Ishikawa (cell line): ENCODE measurements around the gene ARHGEF3.

Experiments used
- CEBPB ChIP-seq: IDR thresholded peaks from 2 replicates; pipeline ENCODE4 v1.6.1; 2012
- CREB1 ChIP-seq: IDR thresholded peaks from 2 replicates; pipeline ENCODE4 v1.6.1; 2012; ENCODE audit warnings: low read depth
- EGR1 ChIP-seq: IDR thresholded peaks from 2 replicates; pipeline ENCODE4 v1.6.1; 2012
- EP300 ChIP-seq: IDR thresholded peaks from 2 replicates; pipeline ENCODE4 v1.6.1; 2012; ENCODE audit warnings: borderline replicate concordance
- FOXM1 ChIP-seq: IDR thresholded peaks from 2 replicates; pipeline ENCODE4 v1.6.1; 2012; ENCODE audit warnings: low read depth, borderline replicate concordance
- NFIC ChIP-seq: IDR thresholded peaks from 2 replicates; pipeline ENCODE4 v1.6.1; 2012
- RAD21 ChIP-seq: IDR thresholded peaks from 2 replicates; pipeline ENCODE4 v1.6.1; 2012; ENCODE audit warnings: low read depth
- TAF1 ChIP-seq: IDR thresholded peaks from 2 replicates; pipeline ENCODE4 v1.6.1; 2012; ENCODE audit warnings: low read depth, mild to moderate bottlenecking
- TCF12 ChIP-seq: IDR thresholded peaks from 2 replicates; pipeline ENCODE4 v1.6.1; 2012; ENCODE audit warnings: low read depth
- TEAD4 ChIP-seq: IDR thresholded peaks from 2 replicates; pipeline ENCODE4 v1.6.1; 2012
- YY1 ChIP-seq: IDR thresholded peaks from 2 replicates; pipeline ENCODE4 v1.6.1; 2012; ENCODE audit warnings: low read depth
- ZBTB7A ChIP-seq: IDR thresholded peaks from 2 replicates; pipeline ENCODE4 v1.6.1; 2012; ENCODE audit warnings: low read depth
- TF ChIP-seq, protein P1 (sequence below): IDR thresholded peaks from 2 replicates; pipeline ENCODE4 v1.6.1; 2012
- TF ChIP-seq, protein P2 (sequence below): IDR thresholded peaks from 2 replicates; pipeline ENCODE4 v1.6.1; 2012
- TF ChIP-seq, protein P3 (sequence below): IDR thresholded peaks from 2 replicates; pipeline ENCODE4 v1.6.1; 2012; ENCODE audit warnings: low read depth, mild to moderate bottlenecking

The ARHGEF3 gene

DNA sequence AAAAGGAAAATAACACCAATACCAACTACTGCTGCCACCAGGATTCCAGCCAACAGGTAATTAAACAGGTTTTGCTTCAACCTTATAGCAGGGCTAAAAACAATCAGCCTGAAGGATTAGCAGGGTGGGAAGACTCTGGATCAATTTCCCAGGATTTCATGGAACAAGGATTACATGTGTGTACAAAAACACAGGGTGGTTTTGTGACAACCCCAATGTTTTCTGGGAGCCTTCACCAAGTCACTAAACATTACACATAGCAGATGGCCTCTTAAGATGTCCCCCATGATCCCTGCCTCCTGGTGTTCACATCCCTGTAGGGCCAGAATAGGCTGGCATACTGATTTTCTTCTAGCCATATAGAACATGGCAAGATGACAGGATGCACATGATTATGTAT, 42.8 kb upstream of the ARHGEF3 start:
- TF ChIP-seq NFIC = no peak
- no peak for TF ChIP-seq RAD21
- no peak for TF ChIP-seq TAF1
- no peak for TF ChIP-seq EP300
- TF ChIP-seq, protein P1, sequence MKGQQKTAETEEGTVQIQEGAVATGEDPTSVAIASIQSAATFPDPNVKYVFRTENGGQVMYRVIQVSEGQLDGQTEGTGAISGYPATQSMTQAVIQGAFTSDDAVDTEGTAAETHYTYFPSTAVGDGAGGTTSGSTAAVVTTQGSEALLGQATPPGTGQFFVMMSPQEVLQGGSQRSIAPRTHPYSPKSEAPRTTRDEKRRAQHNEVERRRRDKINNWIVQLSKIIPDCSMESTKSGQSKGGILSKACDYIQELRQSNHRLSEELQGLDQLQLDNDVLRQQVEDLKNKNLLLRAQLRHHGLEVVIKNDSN = no peak
- TF ChIP-seq CREB1 = no peak
- TF ChIP-seq, protein P2, sequence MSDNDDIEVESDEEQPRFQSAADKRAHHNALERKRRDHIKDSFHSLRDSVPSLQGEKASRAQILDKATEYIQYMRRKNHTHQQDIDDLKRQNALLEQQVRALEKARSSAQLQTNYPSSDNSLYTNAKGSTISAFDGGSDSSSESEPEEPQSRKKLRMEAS = no peak
- TF ChIP-seq EGR1 = no peak
- no peak for TF ChIP-seq TEAD4
- no peak for TF ChIP-seq ZBTB7A
- TF ChIP-seq FOXM1 = no peak
- no peak for TF ChIP-seq CEBPB
- TF ChIP-seq, protein P3, sequence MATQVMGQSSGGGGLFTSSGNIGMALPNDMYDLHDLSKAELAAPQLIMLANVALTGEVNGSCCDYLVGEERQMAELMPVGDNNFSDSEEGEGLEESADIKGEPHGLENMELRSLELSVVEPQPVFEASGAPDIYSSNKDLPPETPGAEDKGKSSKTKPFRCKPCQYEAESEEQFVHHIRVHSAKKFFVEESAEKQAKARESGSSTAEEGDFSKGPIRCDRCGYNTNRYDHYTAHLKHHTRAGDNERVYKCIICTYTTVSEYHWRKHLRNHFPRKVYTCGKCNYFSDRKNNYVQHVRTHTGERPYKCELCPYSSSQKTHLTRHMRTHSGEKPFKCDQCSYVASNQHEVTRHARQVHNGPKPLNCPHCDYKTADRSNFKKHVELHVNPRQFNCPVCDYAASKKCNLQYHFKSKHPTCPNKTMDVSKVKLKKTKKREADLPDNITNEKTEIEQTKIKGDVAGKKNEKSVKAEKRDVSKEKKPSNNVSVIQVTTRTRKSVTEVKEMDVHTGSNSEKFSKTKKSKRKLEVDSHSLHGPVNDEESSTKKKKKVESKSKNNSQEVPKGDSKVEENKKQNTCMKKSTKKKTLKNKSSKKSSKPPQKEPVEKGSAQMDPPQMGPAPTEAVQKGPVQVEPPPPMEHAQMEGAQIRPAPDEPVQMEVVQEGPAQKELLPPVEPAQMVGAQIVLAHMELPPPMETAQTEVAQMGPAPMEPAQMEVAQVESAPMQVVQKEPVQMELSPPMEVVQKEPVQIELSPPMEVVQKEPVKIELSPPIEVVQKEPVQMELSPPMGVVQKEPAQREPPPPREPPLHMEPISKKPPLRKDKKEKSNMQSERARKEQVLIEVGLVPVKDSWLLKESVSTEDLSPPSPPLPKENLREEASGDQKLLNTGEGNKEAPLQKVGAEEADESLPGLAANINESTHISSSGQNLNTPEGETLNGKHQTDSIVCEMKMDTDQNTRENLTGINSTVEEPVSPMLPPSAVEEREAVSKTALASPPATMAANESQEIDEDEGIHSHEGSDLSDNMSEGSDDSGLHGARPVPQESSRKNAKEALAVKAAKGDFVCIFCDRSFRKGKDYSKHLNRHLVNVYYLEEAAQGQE = no peak
- no peak for TF ChIP-seq TCF12
- no peak for TF ChIP-seq YY1

DNA sequence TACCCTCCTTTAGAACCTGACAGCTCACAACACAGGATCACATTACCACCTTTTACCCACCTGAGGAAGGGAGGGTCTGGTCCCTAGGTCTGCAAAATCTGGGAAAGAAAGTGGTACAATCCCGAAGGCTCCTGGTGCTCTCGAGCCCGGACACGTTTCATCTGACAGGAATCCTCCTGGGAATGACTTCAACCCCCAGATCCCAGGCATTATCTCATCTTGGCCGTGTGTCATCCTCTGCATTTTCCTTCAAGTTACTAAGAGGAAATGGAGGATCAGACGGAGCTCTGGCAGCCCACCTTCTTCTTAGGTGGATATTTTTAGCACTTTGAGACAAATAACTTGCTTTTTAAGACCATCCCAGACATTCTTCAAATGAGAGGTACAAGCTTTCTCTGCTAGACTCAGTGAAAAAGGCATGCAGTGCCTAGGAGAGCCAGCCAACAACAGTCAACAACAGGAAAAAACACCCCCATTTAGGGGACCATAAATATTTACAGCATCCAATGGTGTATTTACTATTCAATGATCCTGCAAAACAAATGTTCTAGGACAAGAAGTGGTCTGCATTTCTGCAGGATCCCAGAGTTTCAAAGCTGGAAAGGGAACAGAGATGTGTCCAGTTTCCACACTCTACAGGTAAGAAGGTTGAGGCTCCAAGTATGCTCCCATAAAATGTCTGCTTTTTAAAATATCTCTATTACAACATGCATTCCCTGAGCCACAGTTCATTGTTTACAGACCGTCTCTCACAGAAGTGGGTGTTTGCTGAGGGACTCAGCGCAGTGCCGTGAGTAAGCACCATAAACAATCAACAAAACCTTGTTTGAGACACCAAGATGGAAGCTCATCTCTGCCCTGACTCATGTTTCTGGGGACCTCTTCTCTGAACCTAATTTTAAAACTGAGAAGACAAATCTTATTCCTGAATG, 38.3 kb upstream of the ARHGEF3 start:
- TF ChIP-seq EP300 (no peak), ZBTB7A (no peak), CEBPB (no peak)
- TF ChIP-seq, protein P2 = no peak

DNA sequence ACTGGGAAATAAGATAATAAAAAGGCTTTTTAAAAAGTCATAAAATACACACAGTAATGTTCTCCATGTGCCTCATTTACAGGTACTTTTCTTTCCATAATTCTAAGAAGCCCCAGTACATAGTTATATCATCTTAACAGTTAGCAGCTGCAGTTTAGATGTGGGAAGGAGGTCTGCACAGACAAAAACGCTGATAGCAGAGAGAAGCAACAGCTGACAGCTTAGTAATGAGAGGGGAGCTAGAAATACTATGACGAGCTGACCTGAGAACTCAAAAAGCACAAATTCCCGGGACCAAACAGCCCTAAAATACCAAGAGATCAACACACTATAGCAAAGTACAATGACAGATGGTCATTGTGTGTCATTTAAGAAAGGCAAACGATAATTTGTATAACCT, 36.7 kb upstream of the ARHGEF3 start:
- no peak for TF ChIP-seq EGR1
- TF ChIP-seq CEBPB = no peak
- no peak for TF ChIP-seq TAF1
- no peak for TF ChIP-seq NFIC
- TF ChIP-seq, protein P3 = no peak
- TF ChIP-seq FOXM1 = no peak
- no peak for TF ChIP-seq ZBTB7A
- no peak for TF ChIP-seq EP300
- TF ChIP-seq CREB1 = no peak
- TF ChIP-seq YY1 = no peak
- TF ChIP-seq, protein P1 = no peak
- no peak for TF ChIP-seq TEAD4
- TF ChIP-seq, protein P2 = no peak
- no peak for TF ChIP-seq TCF12
- TF ChIP-seq RAD21 = no peak

DNA sequence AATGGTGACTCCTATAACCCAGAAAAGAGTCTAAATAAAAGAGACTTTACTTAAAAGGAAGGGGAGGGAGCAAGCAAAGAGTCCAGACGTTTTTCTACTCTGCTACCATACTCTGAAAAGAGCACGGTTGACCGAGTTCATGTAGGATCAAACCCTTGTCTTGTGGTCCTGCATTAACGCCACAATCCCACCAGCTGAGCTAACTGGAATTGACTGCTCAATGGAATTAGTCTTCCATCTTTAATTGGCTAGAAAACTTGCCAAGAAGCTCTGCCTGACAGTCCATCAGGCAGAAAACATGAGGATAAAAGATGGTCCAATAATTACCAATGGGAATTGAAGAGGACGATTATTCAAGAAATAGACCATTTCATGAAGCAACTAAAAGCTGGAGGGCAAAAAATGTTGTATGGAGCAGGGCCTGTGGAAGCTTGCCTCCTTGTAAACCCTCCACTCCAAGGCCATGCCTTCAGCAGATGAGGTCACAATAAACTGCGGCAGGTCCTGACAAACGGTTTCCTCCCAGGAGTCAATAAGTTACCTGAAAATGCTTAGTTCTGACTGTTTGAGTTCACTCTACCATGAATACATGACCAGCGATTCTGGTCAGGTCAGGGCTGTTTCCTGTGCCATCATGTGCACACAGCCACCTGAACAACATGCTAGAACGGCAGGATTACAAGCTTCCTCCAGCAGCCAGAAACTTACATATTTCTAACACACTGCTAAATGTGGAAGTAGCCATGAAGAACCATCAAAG, 35.6 kb upstream of the ARHGEF3 start:
- no peak for TF ChIP-seq EP300
- no peak for TF ChIP-seq TEAD4
- TF ChIP-seq, protein P2 = no peak
- TF ChIP-seq TCF12 = no peak
- TF ChIP-seq FOXM1 = no peak
- TF ChIP-seq ZBTB7A = no peak
- no peak for TF ChIP-seq EGR1
- no peak for TF ChIP-seq CREB1
- no peak for TF ChIP-seq TAF1
- no peak for TF ChIP-seq CEBPB
